ENCODE measurements around the gene CAMTA1.

Gene CAMTA1

GRCh38 chr1:7280347-7280960 is 495.2 kb downstream of the CAMTA1 start:
- DNase-seq (ENCODE audit: low read depth in 3 of 3), result no peak

DNA sequence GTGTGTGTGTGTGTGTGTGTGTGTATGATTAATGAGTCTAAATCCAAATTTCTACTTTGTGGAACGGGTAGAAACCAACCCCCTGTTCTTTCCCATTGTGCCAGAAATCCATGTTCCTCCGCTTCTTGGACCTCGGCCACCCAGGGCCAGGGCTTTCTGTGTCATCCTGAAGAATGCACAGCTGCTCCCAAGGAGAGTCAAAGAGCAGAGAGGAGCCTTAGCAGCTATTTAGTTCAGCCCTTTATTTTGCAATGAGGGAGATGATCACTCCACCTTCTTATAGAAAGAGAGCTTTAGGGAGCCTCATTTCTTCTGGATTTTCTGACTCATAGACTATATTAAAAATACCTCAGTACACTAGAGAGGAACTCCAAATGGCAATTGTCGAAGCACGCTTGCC is 496.6 kb downstream of the CAMTA1 start:
- no peak for DNase-seq (ENCODE audit: low read depth in 3 of 3)

- no peak for DNase-seq (ENCODE audit: low read depth in 3 of 3)
These were observed 499.7 kb downstream of the CAMTA1 start for GRCh38 chr1:7284839-7285435.

GRCh38 chr1:7285856-7286454 is 500.7 kb downstream of the CAMTA1 start:
- no peak for DNase-seq (ENCODE audit: low read depth in 3 of 3)

- no peak for DNase-seq (ENCODE audit: low read depth in 3 of 3)
These were observed 501.8 kb downstream of the CAMTA1 start for GRCh38 chr1:7287013-7287412.

DNA sequence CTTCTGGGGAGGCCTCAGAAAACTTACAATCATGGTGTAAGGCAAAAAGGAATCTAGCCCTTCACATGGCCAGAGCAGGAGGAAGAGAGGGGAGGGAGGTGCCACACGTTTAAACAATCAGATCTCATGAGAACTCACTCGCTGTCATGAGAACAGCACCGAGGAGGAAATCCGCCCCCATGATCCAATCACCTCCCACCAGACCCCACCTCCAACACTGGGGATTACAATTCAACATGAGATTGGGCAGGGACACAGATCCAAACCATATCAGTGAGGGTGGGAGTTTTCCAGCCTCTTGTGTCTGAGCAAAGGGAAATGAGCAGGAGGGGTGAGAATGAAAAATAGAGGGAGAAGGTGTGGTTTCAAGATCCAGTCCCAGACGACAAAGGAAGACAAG is 503.7 kb downstream of the CAMTA1 start:
- DNase-seq (ENCODE audit: low read depth in 3 of 3), result no peak

- DNase-seq (ENCODE audit: low read depth in 3 of 3), result no peak
These were observed 504.4 kb downstream of the CAMTA1 start for GRCh38 chr1:7289694-7290093.

GRCh38 chr1:7290971-7291970 is 506.0 kb downstream of the CAMTA1 start:
- DNase-seq (ENCODE audit: low read depth in 3 of 3), result no peak

GRCh38 chr1:7292036-7292681 is 506.9 kb downstream of the CAMTA1 start:
- no peak for DNase-seq (ENCODE audit: low read depth in 3 of 3)

GRCh38 chr1:7292714-7293419 is 507.6 kb downstream of the CAMTA1 start:
- no peak for DNase-seq (ENCODE audit: low read depth in 3 of 3)

DNA sequence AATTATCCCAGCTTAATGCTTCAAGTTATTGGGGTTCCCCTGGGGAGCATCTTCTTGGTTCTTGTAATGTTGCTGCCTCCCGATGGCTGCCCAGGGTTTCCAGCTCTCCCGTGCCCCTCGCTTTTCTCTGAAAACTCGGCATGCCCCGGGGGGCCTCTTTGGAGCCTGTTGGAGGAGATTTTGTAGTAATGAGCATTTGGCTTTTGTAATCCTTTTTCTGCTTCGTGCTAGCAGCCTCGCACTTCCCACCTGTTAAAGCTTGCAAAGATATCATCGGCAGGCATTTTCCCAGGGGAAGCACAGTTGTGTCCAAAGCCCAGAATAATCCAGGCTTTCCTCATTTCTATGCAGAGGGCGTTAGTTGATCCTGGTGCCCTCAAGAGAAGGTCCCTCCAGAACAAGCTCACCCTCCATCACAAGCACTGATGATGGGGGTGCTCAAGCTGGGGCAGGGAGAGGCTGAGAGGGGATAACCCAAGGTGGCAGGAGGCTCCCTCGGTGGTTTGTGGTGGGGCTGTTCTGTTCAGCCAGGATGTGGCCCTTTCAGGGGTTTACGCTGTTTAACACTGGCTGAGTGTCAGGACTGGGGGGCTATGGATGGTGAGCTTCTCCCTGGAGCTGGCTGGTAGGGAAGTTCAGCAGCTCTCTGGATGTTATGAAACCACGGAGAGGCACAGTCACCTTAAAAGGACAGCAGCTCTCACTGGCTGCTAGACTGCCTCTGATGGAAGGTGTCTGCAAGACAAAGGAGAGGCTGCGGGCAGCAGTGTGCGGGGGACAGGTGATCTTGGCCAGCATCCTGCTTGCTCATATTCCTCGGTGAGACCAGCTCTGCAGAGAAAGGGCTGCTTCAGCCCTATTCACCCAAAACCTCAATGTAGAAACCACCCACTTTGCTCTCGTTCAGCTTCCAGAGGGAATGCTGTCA is 508.7 kb downstream of the CAMTA1 start:
- no peak for DNase-seq (ENCODE audit: low read depth in 3 of 3)

DNA sequence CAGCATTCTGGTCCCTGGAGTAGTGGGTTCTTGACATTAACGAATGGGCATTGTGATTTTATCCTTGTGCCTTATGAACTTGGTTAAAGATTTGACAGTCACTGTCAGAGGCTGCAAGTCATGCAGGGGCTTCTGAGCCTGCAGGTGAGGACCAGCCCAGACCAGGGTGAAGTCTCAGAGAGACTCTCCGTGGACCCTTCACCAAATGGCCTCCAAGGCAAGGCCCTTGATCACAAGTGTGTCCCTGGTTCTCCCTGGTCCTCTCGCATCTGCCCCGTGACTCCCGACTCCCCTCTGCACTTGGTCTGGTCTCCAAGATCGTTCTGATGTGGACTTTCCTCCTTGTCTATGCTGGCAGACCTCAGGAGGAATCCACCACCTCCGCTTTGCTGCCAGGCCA is 509.4 kb downstream of the CAMTA1 start:
- no peak for DNase-seq (ENCODE audit: low read depth in 3 of 3)

- DNase-seq (ENCODE audit: low read depth in 3 of 3), result no peak
These were observed 510.7 kb downstream of the CAMTA1 start for GRCh38 chr1:7295946-7296345.

DNA sequence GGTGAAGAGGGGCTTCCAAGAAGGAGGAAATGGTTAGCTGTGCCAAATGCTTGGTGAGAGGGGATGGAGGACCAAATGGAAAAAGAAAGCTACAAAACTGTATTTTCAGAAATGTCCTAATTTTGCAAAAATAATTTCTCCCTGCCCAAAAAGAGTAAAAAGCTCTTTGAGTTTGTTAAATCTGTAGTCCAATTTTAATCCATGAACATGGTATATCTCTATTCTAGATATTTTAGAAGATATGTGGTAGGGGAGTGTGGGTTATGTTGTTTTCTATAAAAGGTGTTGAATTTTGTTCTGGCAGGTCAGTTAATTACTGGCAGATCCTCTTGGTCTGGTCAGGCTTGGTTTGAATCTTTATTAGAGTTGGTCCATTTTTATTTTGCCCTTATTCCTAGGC is 511.7 kb downstream of the CAMTA1 start:
- DNase-seq (ENCODE audit: low read depth in 3 of 3), result no peak

DNA sequence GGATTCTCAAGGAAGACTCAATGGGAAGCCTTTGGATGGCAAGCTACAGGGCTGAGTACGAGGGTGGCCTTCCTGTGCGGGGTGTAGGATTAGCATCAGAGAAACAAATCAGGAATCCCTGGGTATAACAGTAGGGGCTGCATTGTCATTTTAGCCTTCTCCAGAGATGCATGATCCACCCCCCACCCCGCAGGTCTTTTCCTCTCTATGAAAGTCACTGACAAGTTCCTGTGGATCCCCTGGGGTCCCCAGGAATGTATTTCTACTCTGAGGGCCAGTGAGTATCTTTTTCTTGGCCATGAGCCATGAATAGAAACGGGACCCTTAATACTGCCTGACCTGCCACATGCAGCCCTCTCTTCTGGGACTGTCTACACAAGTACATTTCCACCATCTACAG is 512.9 kb downstream of the CAMTA1 start:
- no peak for DNase-seq (ENCODE audit: low read depth in 3 of 3)

- DNase-seq (ENCODE audit: low read depth in 3 of 3), result no peak
These were observed 513.5 kb downstream of the CAMTA1 start for GRCh38 chr1:7298749-7299151.

- DNase-seq (ENCODE audit: low read depth in 3 of 3), result no peak
These were observed 514.1 kb downstream of the CAMTA1 start for GRCh38 chr1:7299329-7299799.

- DNase-seq (ENCODE audit: low read depth in 3 of 3), result no peak
These were observed 514.7 kb downstream of the CAMTA1 start for GRCh38 chr1:7299994-7300393.

GRCh38 chr1:7300893-7301663 is 515.8 kb downstream of the CAMTA1 start:
- no peak for DNase-seq (ENCODE audit: low read depth in 3 of 3)

Data from stimulated activated CD4-positive, alpha-beta T cell treated with anti-CD3 and anti-CD28 coated beads, TNF-alpha, amount 100 ng/mL, for 48 hours (primary cell).